ENCODE measurements around the gene ASTL.
A peak's percentile ranks its signal among the peaks of the same experiment; 100 is the strongest.

The ASTL gene

DNA sequence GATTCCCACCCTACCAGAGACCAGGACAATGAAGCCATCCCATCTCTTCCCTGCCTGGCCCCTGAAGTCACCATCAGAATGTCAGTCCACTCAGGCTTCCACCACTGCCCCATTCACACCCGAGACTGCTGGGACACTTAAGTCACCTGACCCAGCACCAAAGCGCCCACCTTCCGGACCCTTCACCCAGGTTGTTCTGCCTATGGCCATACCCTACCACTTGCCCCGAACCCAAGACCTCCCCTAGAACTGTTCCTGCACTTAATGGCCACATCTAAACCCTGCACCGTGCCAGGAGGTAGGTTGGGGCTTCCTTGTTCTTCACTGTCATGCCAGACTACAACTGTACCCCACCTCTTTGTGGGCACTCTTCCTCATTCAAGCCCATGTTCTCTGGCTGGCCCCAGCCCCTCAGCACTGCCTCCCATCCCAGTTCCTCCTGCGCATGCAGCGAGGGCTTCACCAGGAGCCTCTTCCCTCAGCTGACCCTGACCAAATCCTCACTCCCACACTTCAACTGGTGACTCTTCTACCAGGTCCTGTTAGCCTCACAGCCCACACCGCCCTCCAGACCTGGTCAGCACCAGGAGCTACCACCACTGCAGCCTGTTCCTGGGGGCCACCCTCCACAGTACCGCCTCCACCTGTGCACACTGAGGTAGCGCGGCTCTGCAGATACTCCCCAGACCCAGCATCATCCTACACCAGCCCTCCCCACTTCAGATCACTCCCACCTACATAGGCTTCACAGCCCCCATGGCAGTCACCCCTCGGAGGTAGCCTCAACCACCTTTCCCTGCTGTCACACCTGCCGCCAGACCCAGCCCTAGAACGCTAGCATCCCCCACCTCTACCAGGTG lies 13.7 kb downstream of the ASTL start:
- DNase-seq, result no peak

DNA sequence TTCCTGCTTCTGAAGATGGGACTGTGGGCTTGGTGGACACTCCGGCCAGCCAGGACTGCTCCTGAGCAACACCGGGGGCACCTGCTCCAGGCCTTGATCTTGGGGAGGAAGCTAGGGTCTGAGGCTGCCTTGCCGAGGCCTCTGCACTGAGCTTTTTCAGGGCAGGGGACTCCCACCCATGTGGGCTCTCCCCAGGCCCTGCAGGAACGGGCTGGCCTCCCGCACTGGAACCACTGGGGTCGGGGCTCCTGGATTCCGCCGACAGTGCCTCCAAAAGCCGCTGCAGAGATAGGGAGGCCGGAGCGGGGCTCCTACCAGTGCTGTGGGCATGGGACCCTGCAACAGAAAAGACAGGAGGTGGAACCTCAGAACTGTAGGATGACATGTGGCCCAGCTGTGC lies 14.4 kb downstream of the ASTL start:
- no peak for DNase-seq

DNA sequence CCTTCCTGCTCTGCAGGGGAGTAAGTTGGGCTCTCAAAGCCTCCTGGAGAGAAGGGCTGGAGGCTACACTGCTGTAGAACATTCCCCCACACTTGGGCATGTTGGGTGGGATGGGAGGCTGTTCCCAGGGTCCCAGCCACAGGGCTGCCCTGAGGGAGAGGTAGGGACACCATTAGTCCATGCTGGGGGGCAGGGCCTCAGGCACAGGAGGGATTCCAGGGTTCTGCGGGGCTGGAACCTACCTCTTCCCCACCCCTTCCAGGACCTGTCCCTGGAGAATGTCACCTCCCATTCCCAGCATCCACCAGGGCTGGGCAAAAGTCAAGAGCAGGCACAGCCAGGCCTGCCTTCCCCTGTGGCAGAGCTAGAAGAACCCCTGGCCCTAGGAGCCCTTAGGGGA lies 15.0 kb downstream of the ASTL start:
- DNase-seq, result no peak

DNA sequence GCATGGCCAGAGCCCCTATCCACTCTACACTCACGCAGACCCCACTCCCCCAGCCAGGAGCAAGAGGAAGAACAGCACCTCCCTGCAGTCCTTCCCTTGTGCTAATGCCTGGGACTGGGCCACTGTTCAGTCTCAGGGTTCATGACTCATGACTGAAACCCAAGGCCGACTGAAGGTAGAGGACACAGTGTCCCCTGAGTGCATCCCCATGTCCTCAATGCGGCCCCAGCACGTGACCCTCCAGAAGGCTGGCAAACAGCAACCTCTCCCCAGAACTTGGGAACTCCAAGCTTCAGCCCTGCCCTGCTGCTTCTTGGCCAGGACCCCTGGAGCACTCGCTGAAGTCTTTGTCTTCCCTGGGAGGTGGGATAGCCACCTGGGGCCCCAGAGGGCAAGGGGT lies 15.9 kb downstream of the ASTL start:
- no peak for DNase-seq

DNA sequence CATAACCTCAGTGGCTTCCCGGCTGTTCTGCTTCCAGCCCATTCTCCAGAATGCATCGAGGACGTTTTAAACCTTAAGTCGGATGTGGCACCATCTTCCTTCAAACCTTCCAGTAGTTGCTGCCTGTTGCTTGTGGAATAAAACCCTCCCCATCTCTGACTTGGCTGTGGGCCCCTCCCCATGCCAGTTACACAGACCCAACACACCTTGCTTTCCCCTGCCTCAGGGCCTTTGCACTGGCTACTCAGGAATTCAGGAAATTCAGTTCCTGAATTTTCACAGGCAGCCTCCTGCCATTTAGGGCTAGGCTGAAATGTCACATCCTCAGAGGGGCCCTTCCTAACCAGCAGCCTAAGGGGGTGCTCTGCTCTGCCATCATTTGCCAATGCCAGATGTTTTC lies 16.9 kb downstream of the ASTL start:
- DNase-seq, result no peak

DNA sequence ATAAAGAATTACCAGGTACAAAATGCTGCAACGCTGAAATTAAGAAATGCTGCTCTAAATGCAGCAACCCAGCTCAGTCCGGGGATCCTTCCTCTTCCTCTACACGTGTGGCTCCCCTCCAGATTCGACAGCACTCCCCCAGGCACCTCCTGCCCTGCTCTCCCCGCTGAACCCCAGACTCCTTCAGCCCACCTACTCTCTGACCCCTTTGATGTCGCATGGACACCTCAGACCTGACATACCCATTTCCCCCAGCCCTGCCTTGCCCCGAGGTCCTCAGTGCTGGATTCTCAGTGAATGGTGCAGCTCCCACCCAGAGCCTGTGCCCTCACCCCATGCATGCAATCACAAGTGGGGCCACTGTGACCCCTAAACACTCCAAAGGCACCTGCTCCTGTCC lies 17.3 kb downstream of the ASTL start:
- DNase-seq, result no peak

DNA sequence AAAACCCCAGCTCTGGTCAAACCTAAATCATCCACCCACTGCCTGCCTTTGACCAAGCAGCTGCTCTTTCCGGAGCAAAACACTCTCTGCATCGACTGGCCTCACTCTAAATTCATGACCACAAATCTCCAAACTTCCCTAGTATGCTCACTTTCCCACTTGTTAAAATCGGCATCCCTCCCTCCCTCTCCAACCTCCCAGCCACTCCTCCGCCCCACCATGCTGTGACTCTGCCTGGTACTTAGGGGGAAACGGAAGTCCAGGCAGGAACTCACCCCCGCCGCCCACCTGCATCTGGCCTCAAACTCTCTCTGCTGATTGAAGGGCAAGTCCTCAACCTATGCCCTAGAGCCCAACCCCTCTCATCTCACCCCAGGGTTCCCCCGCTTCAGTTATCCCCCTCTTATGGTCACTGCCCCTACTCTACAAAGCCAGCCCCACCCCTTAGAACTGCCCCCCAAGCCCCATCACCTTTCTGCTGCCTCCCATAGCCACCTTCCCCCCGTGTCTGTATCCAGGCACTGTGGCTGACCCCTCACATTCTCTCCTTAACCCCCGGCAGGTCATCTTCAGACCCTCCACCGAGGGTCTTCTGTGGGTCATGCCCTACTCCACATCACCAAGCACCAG lies 18.1 kb downstream of the ASTL start:
- DNase-seq, result no peak

DNA sequence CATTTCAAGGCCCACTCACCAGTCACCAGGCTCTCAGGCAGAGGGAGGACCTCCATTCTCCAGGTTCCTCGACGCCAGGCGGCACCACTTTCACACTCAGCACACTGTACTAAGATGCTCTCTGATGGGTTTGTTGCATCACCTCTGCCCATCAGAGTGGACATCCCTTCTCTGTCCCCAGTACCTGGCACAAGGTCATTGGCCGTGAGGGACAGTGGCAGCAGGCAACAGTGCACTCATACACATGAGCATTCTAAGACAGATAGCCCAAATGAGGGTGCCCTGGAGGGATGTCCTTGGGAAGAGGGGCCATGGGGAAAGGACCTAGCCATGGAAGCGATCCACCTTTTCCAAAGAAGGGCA lies 18.9 kb downstream of the ASTL start:
- no peak for DNase-seq

DNA sequence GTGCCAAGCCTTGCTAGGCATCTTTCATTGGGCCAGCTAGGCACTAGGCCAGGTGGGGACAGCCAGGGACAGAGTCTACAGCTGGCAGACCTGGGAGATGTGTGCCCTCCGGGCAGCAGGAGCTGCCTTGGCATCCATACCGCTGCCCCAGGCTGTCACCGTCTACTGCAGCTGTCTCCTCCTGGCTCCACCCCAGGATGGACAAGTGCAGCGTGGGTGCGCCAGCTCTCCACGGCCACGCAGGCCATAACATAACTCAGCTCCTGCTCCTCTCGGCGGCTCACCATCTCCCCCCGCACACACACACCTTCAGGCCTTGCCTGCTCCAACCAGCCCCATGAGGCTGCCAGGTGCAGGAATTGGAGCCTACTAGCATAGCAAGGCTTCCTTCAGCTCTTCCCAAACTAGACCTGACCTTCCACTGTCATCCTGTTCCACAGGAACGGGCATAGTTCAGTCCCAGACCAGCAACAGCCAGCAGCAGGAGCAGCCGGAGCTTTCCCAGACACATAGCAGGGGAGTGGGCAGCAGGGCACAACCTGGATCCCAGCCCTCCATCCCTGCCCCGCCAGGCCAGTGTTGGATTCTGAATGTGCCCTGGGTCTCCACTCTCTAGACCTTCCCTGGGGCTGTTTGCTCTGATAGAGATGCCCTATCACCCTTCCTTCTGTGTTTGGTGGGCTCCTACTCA lies 19.5 kb downstream of the ASTL start:
- DNase-seq, result no peak

DNA sequence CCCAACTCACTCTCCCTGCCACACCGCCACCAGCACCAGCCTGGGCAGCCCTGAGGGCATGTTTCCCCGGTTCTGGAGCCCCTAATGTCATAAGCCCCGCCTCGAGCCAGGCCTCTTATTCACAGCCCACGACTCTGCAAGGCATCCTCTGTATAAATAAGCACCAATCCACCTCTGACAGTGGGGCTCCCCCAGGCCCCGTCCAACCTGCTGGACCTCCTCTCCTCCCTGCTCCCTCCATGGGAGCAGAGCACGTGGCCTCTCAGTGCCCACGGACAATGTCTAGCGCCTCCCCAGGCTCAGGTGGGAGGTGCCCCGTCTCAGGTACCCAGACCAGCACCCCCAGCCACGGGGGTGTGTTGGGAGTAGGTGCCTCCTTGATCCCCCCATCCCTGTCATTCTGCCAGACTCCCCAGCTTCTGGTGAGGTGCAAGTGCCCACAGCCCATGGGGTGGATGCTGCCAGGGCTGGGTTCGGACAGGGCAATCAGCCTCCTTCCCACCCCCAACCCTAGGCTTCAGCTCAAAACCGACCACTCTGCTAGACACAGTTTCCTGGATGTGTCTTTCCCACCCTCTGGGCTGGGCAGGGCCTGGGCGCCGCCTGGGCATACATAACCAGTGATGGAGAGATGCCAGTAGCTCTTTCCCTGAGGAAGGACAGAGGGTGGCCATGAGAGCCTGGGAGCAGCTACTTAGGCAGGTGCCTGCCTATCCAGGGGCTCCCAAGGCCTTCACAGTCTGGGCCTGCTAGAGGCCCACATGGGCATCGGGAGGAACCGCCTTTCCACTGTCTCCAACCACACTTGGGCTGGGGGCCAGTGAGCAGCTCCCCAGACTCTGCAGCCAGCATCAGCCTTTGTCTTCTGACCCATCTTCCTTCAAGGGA lies 20.4 kb downstream of the ASTL start:
- DNase-seq, result no peak

DNA sequence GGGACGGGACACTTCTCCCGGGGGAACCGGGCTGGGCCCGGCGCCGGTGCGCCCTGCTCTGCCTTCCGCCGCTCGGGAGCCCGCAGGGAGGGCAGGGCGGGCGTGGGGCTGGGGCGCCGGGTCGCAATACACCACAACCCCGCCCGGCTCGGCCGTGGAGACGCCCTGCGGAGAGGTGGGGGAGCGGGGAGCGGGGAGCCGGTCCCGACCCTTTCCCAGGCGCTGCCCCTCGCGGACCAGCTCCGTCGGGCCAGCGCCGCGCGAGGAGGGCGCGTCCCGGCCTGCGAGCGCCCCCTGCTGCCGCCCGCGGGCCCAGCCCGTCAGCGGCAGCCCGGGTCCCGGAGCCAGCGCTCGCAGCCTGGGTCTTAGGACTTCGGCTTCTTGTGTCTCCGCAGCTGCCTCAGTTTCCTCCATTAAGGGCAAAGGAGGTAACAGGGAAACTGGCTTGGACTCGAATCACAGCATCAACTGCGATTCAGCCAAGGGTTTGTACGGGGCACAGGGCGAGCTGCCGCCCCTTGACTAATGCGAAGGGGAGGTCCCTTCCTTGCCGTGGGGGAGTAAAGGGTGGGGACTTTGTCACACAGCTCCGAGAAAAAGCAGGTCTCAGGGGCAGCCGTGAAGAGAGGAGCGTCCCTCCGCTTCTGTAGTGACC lies 21.3 kb downstream of the ASTL start:
- peak; percentile 73 for DNase-seq

DNA sequence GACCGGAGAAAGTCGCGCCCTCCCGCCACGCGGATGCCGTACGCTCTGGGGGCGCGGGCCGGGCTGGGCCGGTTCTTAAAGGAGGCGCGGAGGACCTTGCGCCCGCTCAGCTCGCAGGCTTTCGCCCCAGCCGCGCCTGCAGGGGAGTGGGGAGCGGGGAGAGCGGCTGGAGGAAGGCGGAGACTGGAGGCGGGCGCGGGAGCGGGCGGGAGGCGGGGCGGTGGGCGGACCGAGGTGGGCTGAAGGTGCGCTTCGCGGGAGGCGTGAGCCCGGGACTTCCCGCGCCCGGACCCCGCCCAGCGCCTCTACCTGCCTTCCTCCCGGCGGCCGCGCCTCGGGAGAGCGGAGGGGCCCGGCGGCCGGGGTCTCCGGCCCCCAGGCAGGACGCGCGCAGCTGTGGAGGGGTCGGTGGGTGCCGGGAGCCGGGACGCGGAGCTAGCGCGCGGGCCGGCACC lies 21.9 kb downstream of the ASTL start, which contains the start of gene ADRA2B:
Gene ADRA2B (minus strand): TSS at position 148 of the 455 bp plus-strand sequence. CDS start 422 bp downstream, outside the sequence.
- peak; percentile 94 for DNase-seq

DNA sequence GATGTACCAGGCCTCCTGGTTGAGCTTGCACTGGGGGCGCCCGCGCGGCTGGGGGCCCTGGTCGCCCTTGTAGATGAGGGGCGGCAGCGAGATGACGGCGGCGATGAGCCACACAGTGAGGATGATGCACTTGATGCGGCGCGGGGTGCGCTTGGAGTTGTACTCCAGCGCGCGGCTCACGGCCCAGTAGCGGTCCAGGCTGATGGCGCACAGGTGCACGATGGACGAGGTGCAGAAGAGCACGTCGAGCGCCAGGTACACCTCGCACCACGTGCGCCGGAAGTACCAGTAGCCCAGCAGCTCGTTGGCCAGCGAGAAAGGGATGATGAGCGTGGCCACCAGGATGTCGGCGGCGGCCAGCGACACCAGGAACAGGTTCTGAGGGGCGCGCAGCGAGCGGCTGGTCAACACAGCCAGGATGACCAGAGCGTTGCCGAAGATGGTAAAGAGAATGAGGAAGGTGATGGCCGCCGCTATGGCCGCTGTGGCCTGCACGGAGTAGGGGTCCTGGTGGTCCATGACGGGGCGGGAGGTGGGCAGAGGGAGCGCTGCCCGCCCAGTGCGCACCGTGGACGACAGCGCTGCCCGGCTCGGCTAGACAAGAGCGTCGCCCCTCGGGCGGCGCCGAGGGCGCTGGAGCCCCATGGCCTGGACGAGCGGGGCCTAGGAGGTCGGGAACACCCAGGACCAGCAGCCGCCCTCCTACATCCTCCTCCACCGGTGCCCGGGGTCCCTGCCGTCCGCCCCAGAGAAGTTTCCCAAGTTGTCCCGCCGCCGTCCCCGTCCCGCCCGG lies 22.5 kb downstream of the ASTL start:
- DNase-seq, result no peak

DNA sequence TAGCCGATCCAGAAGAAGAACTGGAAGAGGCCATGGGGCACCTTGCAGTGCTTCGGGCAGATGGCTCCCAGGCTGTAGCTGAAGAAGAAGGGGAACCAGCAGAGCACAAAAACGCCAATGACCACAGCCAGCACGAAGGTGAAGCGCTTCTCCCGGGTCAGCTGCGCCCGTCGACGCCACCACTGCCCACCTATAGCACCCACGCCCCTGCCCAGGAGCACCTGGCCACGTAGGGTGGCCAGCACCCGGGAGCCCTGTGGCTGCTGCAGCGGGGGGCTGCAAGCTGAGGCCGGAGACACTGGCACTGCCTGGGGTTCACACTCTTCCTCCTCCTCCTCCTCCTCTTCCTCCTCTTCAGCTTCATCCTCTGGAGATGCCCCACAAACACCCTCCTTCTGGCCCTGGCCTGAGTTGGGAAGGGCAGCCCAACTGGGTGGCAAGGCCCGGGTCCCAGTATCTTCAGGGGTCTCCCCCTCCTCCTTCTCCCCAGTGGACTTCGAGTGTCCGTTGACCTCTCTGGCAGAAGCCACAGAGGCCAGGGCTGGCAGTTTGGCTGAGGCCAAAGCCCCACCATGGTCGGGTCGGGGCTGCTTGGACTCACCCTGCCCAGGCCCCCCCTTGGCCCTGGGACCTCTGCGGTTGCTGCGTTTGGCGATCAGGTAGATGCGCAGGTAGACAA lies 23.3 kb downstream of the ASTL start:
- DNase-seq, result no peak

DNA sequence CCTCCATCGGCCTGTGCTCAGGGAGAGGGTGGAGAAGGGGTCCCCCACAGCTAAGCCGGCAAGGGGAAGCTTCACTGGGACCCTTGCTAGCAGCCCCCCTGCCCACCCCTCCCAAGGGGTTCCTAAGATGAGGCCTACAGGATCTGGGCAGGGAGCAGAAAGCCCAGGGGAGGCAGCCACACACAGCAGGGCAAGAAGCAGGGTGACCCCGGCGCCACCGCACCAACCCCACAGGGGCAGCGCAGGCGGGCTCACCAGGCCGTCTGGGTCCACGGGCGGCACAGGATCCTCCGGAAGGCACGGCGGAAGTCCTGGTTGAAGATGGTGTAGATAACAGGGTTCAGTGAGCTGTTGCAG lies 23.8 kb downstream of the ASTL start:
- DNase-seq, result no peak

DNA sequence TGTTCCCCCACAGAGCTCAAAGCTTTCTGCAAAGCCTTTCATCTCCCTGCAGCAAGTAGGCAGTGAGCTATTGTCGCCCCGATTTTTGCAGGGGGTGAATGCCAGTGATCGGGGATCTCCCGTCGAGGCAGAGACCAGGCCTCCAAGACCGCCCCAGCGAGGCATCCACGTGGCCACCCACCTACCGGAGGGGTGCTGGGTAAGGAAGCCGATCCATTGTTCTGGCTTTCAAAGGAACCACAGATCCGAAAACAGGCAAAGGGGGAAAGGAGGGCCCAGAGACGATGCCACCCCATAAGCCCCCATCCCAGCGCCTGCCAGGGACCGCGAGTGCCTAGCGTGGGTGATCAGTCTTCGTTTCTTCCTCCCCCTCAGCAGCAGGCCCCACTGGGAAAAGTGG lies 24.4 kb downstream of the ASTL start:
- DNase-seq, result no peak

DNA sequence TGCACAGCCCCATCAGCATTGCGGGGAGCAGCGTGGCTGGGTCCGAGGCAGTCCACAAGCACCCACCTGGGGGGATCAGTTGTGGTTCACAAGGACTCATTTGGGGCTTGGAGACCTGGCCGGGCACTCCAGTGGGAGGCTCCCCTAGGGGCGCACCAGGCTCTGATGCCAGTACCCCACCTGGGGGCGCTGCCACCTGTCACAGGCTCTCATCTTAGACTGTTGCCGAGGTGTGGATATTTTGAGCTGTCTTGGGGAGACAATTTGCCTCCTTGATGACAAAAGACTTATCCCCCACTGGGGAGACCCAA lies 25.0 kb downstream of the ASTL start:
- peak; percentile 26 for DNase-seq

DNA sequence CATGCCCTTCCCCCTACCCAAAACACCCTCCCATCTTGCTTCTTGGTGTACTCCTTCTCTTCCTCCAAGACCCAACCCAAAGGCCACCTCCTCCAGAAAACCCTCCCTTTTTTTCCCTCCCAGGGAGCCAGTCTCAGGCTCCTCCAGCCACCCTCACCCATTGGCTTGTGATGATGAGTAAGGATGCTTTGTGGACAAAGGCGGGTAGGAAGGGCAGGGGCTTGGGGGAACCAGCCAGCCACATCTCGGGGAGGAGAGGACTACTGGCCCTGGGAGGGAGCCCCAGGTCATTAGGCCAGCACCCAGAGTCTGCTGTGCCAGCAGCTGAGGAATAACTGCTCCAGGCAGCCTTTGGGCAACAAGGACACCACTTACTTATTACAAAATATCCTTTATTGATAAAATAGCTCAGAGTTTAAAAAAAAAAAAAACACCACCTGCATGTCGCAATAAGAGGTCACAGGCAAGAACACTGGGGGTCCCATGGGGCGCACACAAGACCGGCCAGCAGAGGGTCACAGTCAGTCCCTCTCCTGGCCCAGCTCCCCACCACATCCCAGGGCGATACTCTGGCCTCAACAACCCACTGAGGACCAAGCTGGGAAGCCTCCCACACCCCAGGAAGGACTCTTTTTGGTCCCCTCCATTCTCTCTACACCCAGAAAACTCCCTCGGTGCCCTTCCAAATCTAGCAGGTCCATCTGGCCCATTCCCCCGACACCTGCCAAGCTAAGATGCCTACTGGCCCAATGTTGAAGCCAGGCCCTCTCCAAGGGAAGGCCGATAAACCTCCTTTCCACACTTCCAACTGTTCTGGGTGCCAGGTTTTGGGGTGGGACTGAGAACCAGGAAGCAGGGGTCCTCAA lies 25.6 kb downstream of the ASTL start:
- DNase-seq, result no peak

DNA sequence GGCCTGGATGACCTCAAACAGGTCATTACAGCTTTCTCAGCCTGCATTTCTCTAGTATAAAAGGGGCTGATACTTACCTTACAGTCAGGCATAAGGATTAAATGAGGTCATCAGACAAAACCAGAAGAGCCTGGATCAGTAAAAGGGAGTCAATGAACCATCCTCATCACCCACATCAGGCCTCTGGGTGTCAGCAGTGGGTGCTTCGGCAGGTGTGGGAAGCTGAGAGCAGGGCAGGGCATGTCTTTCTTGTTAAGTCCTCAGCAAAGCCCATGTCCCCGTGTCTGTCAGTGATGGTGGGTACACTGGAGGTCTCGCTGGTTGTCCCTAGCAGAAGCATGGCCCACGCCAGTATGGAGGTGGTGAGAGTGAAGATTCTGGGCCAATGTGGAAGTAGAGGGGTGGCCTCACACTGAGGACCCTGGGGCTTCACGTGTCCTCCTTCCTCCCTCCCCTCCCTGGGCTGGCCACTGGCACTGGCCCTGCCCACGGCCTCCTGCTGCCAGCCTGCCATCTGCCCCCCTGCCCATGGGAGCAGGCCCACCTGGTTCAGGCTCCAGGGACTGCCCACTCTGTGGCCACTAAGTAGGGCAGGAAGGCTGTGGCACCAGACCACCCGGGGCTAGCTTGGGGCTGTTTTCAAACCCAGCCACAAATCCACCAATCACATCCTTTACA lies 26.3 kb downstream of the ASTL start:
- DNase-seq, result no peak

DNA sequence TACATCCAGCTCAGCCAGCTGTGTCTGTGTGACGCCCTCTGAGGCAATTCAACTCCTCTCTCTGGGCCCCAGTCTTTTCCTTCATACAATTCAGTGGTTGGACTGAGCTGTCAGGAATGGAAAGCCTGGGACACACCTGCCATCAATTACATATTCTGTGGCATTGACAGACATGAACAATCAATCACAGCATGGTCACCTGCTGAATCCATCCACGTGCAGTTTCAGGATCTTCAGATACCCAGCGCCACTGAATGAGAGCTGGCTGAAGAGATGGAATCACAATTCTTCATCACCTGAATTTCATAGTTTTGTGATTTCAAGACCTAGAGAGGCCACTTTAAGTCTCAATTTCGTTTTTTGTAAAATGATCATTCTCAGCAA lies 27.1 kb downstream of the ASTL start:
- DNase-seq, result no peak

Data from CD4-positive, alpha-beta T cell treated with Interleukin-6 for 4 hours (primary cell).